Measurements from ENCODE around the gene GNG13. TPM values are rescaled to one million over a fixed set of nuclear protein-coding genes. Genes with fewer than 3 reads are reported as not detected.

GNG13 gene
- total RNA-seq, 3 donors from 2014 or later (not counting 1 experiment from before 2014, with no cell fraction given) = not detected

- DNase-seq = no peak
- Mint-ChIP-seq H3K4me1 (no peaks in the 10 kb centered on the region), H3K27me3 (ENCODE audit: low read depth in 2 of 2) (peaks cover 1 to 2% of the 10 kb centered on the region in 2 donors), H3K27ac (no peak overlapping the region), H3K4me3 (no peak overlapping the region), H3K36me3 (no peaks in the 10 kb centered on the region), H3K9me3 (no peaks in the 10 kb centered on the region)
- H3K4me1 ChIP-seq (ENCODE audit: control insufficient read depth, insufficient read depth, low read length) = no peaks in the 10 kb centered on the region
- intact Hi-C loops (cut with micrococcal nuclease) = no loop called here
- H3K27ac ChIP-seq (ENCODE audit: low read length) = no peak overlapping the region
- H3K4me3 ChIP-seq (ENCODE audit: low read length) = no peak overlapping the region
- H3K9me3 ChIP-seq (ENCODE audit: control insufficient read depth, insufficient read depth, low read length) = no peaks in the 10 kb centered on the region
- ATAC-seq = no peak
- H3K27me3 ChIP-seq (ENCODE audit: control insufficient read depth, insufficient read depth, low read length) = no peaks in the 10 kb centered on the region
- no peaks in the 10 kb centered on the region for H3K36me3 ChIP-seq (ENCODE audit: control insufficient read depth, insufficient read depth, low read length)
- 87% methylated on average over 35 of the region's 39 CpGs for WGBS (ENCODE audit: insufficient coverage)
- TF ChIP-seq CTCF (IDR thresholded peaks at IDR 0.05) = no peak
Measured at GRCh38 chr16:751152-752006, 49.2 kb downstream of the GNG13 start.

- H3K4me1 ChIP-seq (ENCODE audit: control insufficient read depth, insufficient read depth, low read length) = no peaks in the 10 kb centered on the region
- no peaks in the 10 kb centered on the region for H3K27me3 ChIP-seq (ENCODE audit: control insufficient read depth, insufficient read depth, low read length)
- WGBS (ENCODE audit: insufficient coverage) = 90% methylated on average over 9 of the region's 9 CpGs
- Mint-ChIP-seq H3K4me3 (no peak overlapping the region), H3K9me3 (no peaks in the 10 kb centered on the region), H3K4me1 (no peaks in the 10 kb centered on the region), H3K36me3 (no peaks in the 10 kb centered on the region), H3K27me3 (ENCODE audit: low read depth in 2 of 2) (no peaks in the 10 kb centered on the region), H3K27ac (no peak overlapping the region)
- H3K27ac ChIP-seq (ENCODE audit: low read length) = no peak overlapping the region
- no peaks in the 10 kb centered on the region for H3K9me3 ChIP-seq (ENCODE audit: control insufficient read depth, insufficient read depth, low read length)
- ATAC-seq (no peak), DNase-seq (no peak)
- no peak for TF ChIP-seq CTCF (IDR thresholded peaks at IDR 0.05)
- intact Hi-C loops (cut with micrococcal nuclease) = no loop called here
- no peak overlapping the region for H3K4me3 ChIP-seq (ENCODE audit: low read length)
- H3K36me3 ChIP-seq (ENCODE audit: control insufficient read depth, insufficient read depth, low read length) = no peaks in the 10 kb centered on the region
Measured at GRCh38 chr16:750485-750884, 50.0 kb downstream of the GNG13 start.

GRCh38 chr16:749010-749409 lies 51.5 kb downstream of the GNG13 start:
- Histone ChIP-seq H3K9me3 (ENCODE audit: control insufficient read depth, insufficient read depth, low read length) (no peaks in the 10 kb centered on the region), H3K4me3 (ENCODE audit: low read length) (no peak overlapping the region), H3K27me3 (ENCODE audit: control insufficient read depth, insufficient read depth, low read length) (no peaks in the 10 kb centered on the region), H3K4me1 (ENCODE audit: control insufficient read depth, insufficient read depth, low read length) (no peaks in the 10 kb centered on the region), H3K36me3 (ENCODE audit: control insufficient read depth, insufficient read depth, low read length) (no peaks in the 10 kb centered on the region), H3K27ac (ENCODE audit: low read length) (no peak overlapping the region)
- WGBS (ENCODE audit: insufficient coverage) = 70% methylated on average over 6 of the region's 6 CpGs
- Mint-ChIP-seq H3K27ac (no peak overlapping the region), H3K4me3 (no peak overlapping the region), H3K9me3 (no peaks in the 10 kb centered on the region), H3K4me1 (no peaks in the 10 kb centered on the region), H3K27me3 (ENCODE audit: low read depth in 2 of 2) (no peaks in the 10 kb centered on the region), H3K36me3 (no peaks in the 10 kb centered on the region)
- intact Hi-C loops (cut with micrococcal nuclease) = no loop called here
- ATAC-seq = no peak
- TF ChIP-seq CTCF (IDR thresholded peaks at IDR 0.05) = no peak
- no peak for DNase-seq

Other genes with a start within 250 kb of the GNG13 start
- gene PRR35, start 240.3 kb downstream of the GNG13 start, total RNA-seq = under 1 TPM in 1 of 3 donors, not detected in 2; 0.20 TPM
- gene NHLRC4, start 233.7 kb downstream of the GNG13 start, total RNA-seq = under 1 TPM; 0.28 to 0.75 (median 0.35) TPM
- gene PIGQ, start 230.8 kb downstream of the GNG13 start, total RNA-seq = 10 to 100 TPM; 27.6 to 40.5 (median 37.0) TPM
- gene RAB40C, start 210.7 kb downstream of the GNG13 start, total RNA-seq = 10 to 100 TPM; 12.7 to 20.8 (median 20.0) TPM
- gene WFIKKN1, start 169.7 kb downstream of the GNG13 start, total RNA-seq = 1 to 10 TPM in 1 of 3 donors, under 1 TPM in 2; 0.60 to 1.7 (median 0.75) TPM
- 10 to 100 TPM; 33.7 to 36.3 (median 36.1) TPM for gene METTL26, start 164.4 kb downstream of the GNG13 start, total RNA-seq
- gene MCRIP2, start 158.9 kb downstream of the GNG13 start, total RNA-seq = 10 to 100 TPM; 11.3 to 17.4 (median 15.7) TPM
- 10 to 100 TPM; 16.7 to 22.8 (median 20.2) TPM for gene WDR90, start 151.4 kb downstream of the GNG13 start, total RNA-seq
- gene RHOT2, start 132.6 kb downstream of the GNG13 start, total RNA-seq = 100 to 1,000 TPM; 205 to 216 (median 211) TPM
- 1 to 10 TPM; 2.9 to 4.2 (median 4.2) TPM for gene RHBDL1, start 125.1 kb downstream of the GNG13 start, total RNA-seq
- 10 to 100 TPM; 89.5 to 95.4 (median 93.5) TPM for gene STUB1, start 120.3 kb downstream of the GNG13 start, total RNA-seq
- 10 to 100 TPM; 29.5 to 32.6 (median 31.5) TPM for gene JMJD8, start 116.4 kb downstream of the GNG13 start, total RNA-seq
- gene WDR24, start 110.3 kb downstream of the GNG13 start, total RNA-seq = 10 to 100 TPM in 2 of 3 donors, 1 to 10 TPM in 1; 8.8 to 14.1 (median 10.2) TPM
- gene FBXL16, start 94.9 kb downstream of the GNG13 start, total RNA-seq = under 1 TPM in 2 of 3 donors, not detected in 1; 0.48 to 0.79 TPM
- 10 to 100 TPM; 11.8 to 16.6 (median 14.3) TPM for gene METRN, start 85.6 kb downstream of the GNG13 start, total RNA-seq
- 10 to 100 TPM; 33.7 to 39.0 (median 37.7) TPM for gene ANTKMT, start 79.6 kb downstream of the GNG13 start, total RNA-seq
- 10 to 100 TPM in 1 of 3 donors, 1 to 10 TPM in 2; 6.2 to 10.0 (median 7.7) TPM for gene CCDC78, start 74.3 kb downstream of the GNG13 start, total RNA-seq
- gene HAGHL, start 73.6 kb downstream of the GNG13 start, total RNA-seq = 10 to 100 TPM; 13.5 to 21.5 (median 15.7) TPM
- 10 to 100 TPM; 36.9 to 39.8 (median 37.5) TPM for gene CIAO3, start 59.7 kb downstream of the GNG13 start, total RNA-seq
- not detected for gene MSLN, start 40.0 kb downstream of the GNG13 start, total RNA-seq
- gene RPUSD1, start 12.4 kb downstream of the GNG13 start, total RNA-seq = 10 to 100 TPM; 20.8 to 31.7 (median 29.6) TPM
- 10 to 100 TPM; 26.7 to 52.4 (median 40.5) TPM for gene CHTF18, start 12.1 kb downstream of the GNG13 start, total RNA-seq
- gene LMF1, start 170.2 kb upstream of the GNG13 start, total RNA-seq = 10 to 100 TPM; 28.2 to 42.2 (median 41.2) TPM
- gene SOX8, start 181.0 kb upstream of the GNG13 start, total RNA-seq = not detected